HG03175 (cell line): ENCODE measurements around the gene HOXC11.

Experiments used
- ATAC-seq: cut with Tn5 transposase; IDR thresholded peaks from one replicate; pipeline ENCODE4 v1.9.1; 2021; ENCODE audit warnings: mild to moderate bottlenecking, moderate library complexity; ENCODE audit not compliant: unreplicated experiment

HOXC11 gene

GRCh38 chr12:54019091-54019811 lies 46.3 kb downstream of the HOXC11 start:
- no peak for ATAC-seq

- ATAC-seq, result no peak
Observed at GRCh38 chr12:54019924-54020590, 47.1 kb downstream of the HOXC11 start.

GRCh38 chr12:54020591-54021405 lies 47.9 kb downstream of the HOXC11 start:
- ATAC-seq, result no peak

- no peak for ATAC-seq
Observed at GRCh38 chr12:54021432-54022013, 48.6 kb downstream of the HOXC11 start.

- no peak for ATAC-seq
Observed at GRCh38 chr12:54022960-54023884, 50.3 kb downstream of the HOXC11 start.

GRCh38 chr12:54024127-54024526 lies 51.2 kb downstream of the HOXC11 start:
- ATAC-seq, result no peak

- no peak for ATAC-seq
Observed at GRCh38 chr12:54024581-54025305, 51.8 kb downstream of the HOXC11 start.

- ATAC-seq, result no peak
Observed at GRCh38 chr12:54025499-54026405, 52.8 kb downstream of the HOXC11 start.

GRCh38 chr12:54026640-54027441 lies 53.9 kb downstream of the HOXC11 start:
- ATAC-seq, result no peak
